ENCODE measurements around the gene MED13L. TPM values are rescaled to one million over a fixed set of nuclear protein-coding genes. Genes with fewer than 3 reads are reported as not detected.
A peak's percentile ranks its signal among the peaks of the same experiment; 100 is the strongest.

MED13L gene
- total RNA-seq, 1 donor from 2014 or later: 193 TPM

GRCh38 chr12:116201359-116201758 lies 76.1 kb downstream of the MED13L start:
- intact Hi-C loops (cut with DNase I): no loop called here
- no peak for DNase-seq (ENCODE audit: low spot score)
- no peak for ATAC-seq

- intact Hi-C loops (cut with DNase I): no loop called here
- ATAC-seq (no peak), DNase-seq (ENCODE audit: low spot score) (no peak)
Observed at GRCh38 chr12:116200812-116201211, 76.7 kb downstream of the MED13L start.

- intact Hi-C loops (cut with DNase I): no loop called here
- ATAC-seq: no peak
- no peak for DNase-seq (ENCODE audit: low spot score)
Observed at GRCh38 chr12:116199160-116199706, 78.3 kb downstream of the MED13L start.

GRCh38 chr12:116196752-116197718 lies 80.5 kb downstream of the MED13L start:
- ATAC-seq: peak; percentile 27
- no peak for DNase-seq (ENCODE audit: low spot score)
- intact Hi-C loops (cut with DNase I): no loop called here

- ATAC-seq (no peak), DNase-seq (ENCODE audit: low spot score) (no peak)
- intact Hi-C loops (cut with DNase I): no loop called here
Observed at GRCh38 chr12:116196226-116196625, 81.3 kb downstream of the MED13L start.

DNA sequence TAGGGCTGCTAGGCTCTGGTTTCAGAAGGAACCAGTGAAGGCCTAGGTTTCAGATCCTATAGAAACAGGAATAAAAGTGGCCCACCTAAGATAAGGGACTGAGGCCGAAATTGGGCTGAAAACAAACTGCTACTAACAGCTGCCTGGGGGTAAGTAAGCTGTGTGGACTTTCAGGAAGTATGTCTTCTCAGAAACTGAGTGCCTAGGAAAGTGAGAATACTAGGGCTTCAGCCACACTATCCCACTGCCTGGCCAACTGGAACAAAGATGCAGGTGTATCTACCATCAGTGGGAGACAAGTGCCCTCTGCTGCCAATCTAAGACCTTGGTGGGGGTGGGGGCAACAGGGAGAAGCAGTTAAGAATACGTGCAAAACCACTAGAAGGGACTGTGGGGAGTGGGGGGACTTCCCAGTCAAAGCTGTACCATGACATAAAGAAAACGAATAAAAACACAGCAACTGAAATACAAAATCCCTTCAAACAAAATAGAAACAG lies 82.5 kb downstream of the MED13L start:
- ATAC-seq: no peak
- intact Hi-C loops (cut with DNase I): no loop called here
- no peak for DNase-seq (ENCODE audit: low spot score)

- no peak for ATAC-seq
- DNase-seq (ENCODE audit: low spot score): no peak
- intact Hi-C loops (cut with DNase I): no loop called here
Observed at GRCh38 chr12:116189692-116190091, 87.8 kb downstream of the MED13L start.

DNA sequence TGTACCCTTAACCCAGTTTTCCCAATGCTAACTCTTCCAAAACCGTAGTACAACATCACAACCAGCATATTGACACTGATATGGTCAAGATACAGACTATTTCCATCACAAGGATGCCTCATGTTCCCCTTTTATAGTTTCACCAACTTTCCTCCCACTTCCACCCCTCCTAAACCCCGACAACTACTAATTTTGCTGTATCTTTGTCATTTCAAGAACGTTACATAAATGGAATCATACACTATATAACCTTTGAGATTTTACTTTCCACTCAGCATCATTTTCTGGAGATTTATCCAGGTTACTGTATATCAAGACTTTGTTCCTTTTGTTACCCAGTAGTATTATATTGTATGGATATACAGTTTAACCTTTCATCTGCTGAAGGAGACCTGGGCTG lies 88.9 kb downstream of the MED13L start:
- no peak for ATAC-seq
- no peak for DNase-seq (ENCODE audit: low spot score)
- intact Hi-C loops (cut with DNase I): no loop called here

- ATAC-seq: no peak
- DNase-seq (ENCODE audit: low spot score): no peak
- intact Hi-C loops (cut with DNase I): no loop called here
Observed at GRCh38 chr12:116187151-116187511, 90.4 kb downstream of the MED13L start.

GRCh38 chr12:116186482-116187150 lies 90.9 kb downstream of the MED13L start:
- DNase-seq (ENCODE audit: low spot score): no peak
- intact Hi-C loops (cut with DNase I): no loop called here
- no peak for ATAC-seq

DNA sequence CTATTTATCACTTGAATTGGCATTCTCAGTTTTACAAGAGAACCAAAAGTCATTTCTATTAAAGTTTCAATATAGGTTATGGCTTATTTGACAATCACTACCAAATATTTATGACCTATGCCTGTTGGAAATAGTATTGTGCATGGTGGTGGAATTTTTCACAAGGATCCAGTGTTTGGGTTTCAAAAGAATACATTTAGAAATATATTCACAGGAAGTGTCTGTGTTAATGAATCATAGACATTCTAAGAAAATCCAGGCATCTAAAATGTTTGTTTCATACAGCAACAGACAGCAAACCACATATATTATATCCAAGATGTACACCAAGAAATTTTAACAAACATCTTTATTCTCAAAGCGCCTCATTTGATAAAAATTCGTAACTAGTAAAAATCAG lies 92.7 kb downstream of the MED13L start:
- ATAC-seq: no peak
- intact Hi-C loops (cut with DNase I): no loop called here
- no peak for DNase-seq (ENCODE audit: low spot score)

- ATAC-seq (no peak), DNase-seq (ENCODE audit: low spot score) (no peak)
- intact Hi-C loops (cut with DNase I): no loop called here
Observed at GRCh38 chr12:116183741-116184141, 93.8 kb downstream of the MED13L start.

- no peak for ATAC-seq
Observed at GRCh38 chr12:116182359-116183063, 95.0 kb downstream of the MED13L start.

DNA sequence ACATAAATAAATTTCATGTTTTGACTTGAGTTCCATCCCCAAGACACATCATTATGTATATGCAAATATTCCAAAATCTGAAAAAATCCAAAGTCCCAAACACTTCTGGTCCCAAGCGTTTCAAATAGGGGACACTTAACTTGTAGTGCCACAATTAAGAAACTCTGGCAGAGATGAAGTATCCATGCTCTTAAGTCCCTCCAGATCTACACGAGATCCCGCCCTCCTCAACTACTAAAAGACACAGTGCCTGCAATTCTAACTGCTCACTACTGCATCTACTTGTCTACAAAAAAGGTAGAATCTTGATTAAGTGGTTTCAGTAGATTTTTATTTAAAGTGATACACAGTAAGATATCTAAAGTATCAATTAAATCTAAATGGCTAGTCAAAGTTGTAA lies 97.0 kb downstream of the MED13L start:
- no peak for ATAC-seq
- intact Hi-C loops (cut with DNase I): no loop called here
- DNase-seq (ENCODE audit: low spot score): no peak

More at GRCh38 chr12:116182359-116183063, 95.0 kb downstream of the MED13L start:
- intact Hi-C loops (cut with DNase I): no loop called here
- DNase-seq (ENCODE audit: low spot score): no peak

DNA sequence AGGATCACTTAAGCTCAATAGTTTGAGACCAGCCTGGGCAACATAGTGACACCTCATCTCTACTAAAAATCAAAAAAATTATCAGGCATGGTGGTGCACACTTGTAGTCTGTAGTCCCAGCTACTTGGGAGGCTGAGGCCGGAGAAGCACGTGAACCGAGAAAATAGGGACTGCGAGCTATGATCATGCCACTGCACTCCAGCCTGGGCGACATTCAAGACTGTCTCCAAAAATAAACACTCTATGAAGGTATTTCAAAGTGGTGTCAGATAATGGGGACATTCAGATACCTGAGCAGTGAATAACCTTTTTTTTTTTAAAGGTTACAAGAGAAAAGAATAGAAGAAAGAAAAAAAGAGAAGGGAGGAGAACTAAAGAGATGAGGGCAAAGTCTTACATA lies 98.1 kb downstream of the MED13L start:
- intact Hi-C loops (cut with DNase I): no loop called here
- DNase-seq (ENCODE audit: low spot score): no peak
- no peak for ATAC-seq

- intact Hi-C loops (cut with DNase I): no loop called here
- ATAC-seq: no peak
- no peak for DNase-seq (ENCODE audit: low spot score)
Observed at GRCh38 chr12:116177017-116177416, 100.5 kb downstream of the MED13L start.

DNA sequence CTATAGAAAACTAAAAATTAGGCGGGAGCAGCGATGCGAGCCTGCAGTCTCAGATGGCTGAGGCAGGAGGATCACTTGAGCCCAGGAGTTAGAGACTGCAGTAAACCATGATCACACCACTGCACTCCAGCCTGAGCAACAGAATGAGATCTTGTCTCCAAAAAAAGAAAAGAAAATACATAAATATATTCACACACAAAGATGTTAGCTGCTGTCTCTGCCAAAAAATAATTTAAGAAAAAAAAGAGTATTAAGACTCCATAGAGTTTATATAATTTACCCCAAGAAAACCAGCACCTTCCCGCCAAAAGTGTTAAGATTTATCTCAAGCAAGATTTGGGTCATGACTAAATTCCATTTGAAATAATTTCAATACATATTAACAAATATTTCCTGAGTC lies 102.6 kb downstream of the MED13L start:
- no peak for DNase-seq (ENCODE audit: low spot score)
- intact Hi-C loops (cut with DNase I): no loop called here
- ATAC-seq: no peak

DNA sequence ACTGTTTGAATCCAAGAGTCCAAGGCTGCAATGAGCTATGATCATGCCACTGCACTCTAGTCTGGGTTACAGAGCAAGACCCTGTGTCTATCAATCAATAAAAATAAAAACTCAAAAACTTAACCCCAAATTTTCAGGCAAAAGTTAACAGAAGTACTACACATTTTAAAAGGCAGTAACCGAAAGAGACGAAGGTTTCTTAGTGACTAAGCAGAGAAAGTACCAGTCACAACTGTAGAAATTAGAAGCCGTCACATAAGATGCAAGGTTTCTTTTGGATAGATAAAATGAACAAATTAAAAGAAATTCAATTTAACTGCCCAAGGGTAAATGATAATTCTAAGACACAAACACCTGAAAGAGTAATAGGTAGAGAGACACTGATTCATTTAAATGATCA lies 103.5 kb downstream of the MED13L start:
- intact Hi-C loops (cut with DNase I): no loop called here
- ATAC-seq (no peak), DNase-seq (ENCODE audit: low spot score) (no peak)

- intact Hi-C loops (cut with DNase I): no loop called here
- DNase-seq (ENCODE audit: low spot score) (no peak), ATAC-seq (no peak)
Observed at GRCh38 chr12:116172224-116172849, 105.2 kb downstream of the MED13L start.

All from sciatic nerve (tissue), 2 donors.